H54 (cell line): ENCODE data around the gene SEMA3F.

ENCODE experiments used
- DNase-seq: peaks from one replicate; pipeline ENCODE4 v3.0.0; 2011; ENCODE audit warnings: low spot score, mixed read lengths; ENCODE audit not compliant: insufficient read length
- FAIRE-seq: peaks from 3 replicates; lab custom pipeline; 2011; peaks lifted over from hg19 to GRCh38; lab: Jason Lieb, UNC
- POLR2A ChIP-seq: IDR thresholded peaks from 2 replicates; pipeline ENCODE4 v1.6.1; 2011; ENCODE audit warnings: low read depth, mild to moderate bottlenecking, low read length

SEMA3F gene

DNA sequence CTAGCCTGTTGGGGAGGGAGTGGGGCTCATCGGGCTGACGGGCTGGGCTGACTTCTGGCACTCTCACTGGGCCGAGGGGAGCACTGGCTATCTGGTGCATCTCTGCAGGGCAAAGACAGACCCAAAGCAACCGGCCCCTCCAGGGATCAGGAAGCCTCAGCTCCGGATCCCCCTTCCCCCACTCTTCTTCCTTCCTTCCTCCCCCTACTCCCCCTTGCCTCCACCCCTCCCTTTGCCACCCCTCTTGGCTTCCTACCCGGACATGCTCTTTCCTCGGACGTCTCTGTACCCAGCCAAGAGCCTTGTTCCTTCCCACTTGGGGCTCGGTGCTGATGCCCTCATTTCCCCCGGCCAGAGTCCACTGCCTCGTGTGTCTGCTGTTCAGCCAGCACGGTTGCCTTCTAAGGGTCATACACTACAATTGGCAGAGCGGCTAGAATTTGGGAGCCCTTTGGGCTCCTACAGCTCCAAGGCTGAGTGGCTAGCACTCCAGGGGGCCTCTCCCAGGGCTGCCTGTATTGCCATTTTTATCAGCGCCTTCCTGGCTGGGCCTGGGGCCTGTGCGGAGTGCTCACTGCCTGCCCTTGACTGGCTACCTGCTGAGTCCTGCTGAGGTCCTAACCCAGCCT is 10.9 kb downstream of the SEMA3F start:
- FAIRE-seq, result no peak
- DNase-seq, result no peak
- TF ChIP-seq POLR2A, result no peak

DNA sequence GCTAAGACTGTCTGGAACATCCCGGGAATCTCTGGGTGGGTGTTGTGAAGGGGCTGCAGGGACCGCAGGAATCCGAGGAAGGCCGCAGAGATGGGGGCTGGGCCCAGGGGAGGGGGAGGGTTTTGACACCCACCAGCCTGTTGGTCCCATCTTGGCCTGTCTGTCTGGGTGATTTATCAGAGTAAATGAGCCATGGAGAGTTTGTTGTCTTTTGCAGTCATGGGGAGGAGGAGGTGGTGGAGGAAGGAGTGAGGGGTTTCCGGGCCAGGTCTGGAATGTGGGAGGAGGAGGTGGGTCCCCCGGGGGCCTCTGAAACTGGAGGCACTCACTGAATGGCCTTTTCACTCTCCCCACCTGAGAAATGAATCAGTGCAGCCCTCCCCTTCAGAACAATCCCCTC is 11.5 kb downstream of the SEMA3F start:
- no peak for TF ChIP-seq POLR2A
- DNase-seq (no peak), FAIRE-seq (no peak)

DNA sequence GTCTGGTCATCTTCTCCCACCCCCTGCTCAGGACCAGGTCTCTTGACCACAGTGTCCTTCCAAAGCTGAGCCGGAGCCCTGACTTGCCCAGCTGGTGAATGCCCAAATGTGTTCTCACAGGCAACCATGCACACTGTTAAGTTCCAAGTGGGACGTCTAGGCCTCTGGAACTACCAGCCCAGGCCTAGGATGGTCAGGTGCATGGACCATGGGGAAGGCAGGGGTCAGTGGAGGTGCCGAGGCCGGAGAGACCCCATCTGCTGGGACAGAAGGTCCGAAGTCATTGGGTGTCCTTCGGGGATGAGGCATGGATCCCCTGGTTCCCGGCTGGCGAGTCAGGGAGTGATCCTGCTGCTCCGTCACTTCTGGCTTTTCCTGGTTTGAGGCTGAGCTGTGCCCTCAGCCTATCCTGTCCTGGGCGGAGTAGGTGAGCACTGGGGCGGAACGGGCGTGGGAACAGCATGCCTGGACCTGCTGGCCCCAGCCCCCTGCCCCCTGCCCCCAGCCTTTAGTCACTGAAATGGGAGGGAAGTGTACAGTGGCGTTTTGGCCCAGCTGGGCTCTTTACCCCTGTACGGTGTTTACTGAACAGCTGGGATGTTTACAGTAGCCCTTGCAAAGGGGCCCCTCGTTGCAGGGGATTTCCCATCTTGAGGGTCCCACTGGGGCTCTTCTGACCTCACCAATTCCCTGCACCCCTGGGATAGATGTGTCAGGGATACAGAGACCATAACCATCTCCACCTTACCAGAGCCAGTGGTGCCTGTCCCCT is 12.1 kb downstream of the SEMA3F start:
- FAIRE-seq (no peak), DNase-seq (no peak)
- no peak for TF ChIP-seq POLR2A

DNA sequence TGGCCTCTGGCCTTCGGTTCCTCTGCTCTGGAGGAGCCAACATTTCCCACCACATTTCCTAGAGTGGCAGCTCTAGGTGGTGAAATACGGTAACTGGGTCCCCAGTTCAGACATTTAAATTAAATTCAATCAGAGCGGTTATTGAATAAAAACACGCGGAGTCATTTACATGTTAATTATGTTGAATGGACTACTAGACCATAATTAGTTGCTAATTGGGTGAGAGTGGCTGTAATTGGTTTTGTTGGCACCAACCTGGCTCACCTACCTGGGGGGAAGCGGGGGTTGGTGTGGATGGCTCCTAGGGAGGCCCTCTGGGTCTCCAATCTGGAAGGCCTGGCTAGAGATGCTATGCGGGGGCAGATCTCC is 12.7 kb downstream of the SEMA3F start:
- FAIRE-seq (no peak), DNase-seq (no peak)
- TF ChIP-seq POLR2A, result no peak

DNA sequence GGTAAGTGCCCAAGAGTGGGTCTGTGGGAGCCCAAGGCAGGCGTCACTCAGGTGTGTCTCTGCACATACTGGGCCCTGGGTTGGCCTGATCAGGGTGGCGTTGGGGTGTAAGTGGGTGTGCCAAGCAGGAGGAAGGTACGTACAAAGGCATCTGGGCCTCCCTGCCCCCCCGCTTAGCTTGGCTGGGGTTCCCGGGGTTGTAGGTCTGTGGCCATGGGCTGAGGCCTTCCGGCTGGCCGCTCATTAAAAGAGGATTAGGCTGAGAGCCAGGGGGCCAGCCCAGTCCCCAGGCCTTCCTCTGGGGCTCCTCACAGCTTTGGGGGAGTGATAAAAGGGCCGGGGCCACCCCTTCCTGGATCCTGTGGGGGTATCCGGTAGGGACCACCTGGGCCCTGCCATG is 13.3 kb downstream of the SEMA3F start:
- DNase-seq (no peak), FAIRE-seq (no peak)
- no peak for TF ChIP-seq POLR2A

DNA sequence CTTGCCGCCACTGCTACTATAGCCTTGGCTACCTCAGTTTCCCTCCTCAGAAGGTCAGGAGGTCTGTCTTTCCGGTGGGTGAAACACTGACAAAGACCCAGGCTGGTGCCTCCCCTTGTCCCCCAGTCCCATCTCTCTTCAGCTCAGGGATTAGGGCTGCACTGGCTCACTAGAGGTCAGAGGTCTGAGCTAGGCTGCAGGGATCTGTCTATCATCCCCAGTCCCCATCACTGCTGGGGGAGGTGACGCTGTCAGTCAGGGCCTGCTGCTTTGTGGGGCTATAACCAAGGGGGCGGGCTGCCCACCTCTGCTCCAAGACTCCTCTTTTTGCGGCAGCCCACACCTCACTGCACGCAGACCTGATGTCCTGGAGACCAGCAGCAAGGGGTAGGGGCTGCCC is 13.7 kb downstream of the SEMA3F start:
- no peak for DNase-seq
- no peak for FAIRE-seq
- TF ChIP-seq POLR2A, result no peak

DNA sequence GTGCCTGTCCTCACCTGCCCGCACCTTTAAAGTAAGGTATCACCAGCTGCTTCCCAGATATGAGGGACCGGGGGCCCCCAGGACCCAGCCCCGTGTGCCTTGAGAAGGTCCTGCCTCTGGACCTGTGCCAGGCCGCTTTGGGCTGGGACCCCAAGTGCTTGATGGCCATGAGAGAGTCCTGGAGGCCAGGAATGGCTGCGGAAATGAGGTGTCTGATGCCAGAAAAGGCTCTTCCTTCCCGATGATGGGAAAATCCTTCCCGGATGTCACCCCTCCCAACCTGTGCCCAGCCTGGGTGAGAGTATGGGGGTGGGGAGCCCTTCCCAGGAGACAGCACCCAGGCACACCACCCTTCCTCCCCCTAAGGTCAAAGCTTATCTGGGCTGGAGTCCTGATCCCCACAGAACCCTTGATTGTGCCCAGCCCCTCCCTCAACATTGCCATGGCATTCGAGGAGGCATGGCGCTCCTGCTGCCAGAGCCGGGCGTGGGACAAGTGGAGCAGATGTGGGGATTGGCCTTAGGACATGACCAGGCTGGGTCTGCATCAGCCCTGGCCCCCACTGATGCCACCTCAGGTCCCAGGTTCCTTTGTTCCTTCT is 14.2 kb downstream of the SEMA3F start:
- FAIRE-seq (no peak), DNase-seq (no peak)
- TF ChIP-seq POLR2A, result no peak

DNA sequence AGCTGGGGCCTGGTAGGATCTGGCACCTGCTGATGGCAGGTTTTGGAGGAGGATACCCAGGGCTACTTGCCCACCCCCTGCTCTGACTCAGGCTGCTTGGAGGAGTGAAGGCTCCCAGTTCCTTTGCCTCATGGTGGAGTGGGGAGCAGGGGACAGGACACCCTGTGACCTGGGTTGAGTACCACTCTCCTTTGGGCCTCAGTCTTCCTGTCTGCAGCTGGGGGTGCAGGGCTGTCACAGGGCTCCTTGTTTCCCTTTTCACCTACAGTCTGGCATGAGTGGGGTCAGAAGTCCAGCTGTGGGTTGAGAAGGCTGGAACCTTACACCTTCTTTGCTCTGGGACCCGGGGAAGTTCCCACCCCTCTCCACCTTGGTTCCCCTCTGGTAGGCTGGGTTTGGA is 14.7 kb downstream of the SEMA3F start:
- DNase-seq, result no peak
- FAIRE-seq, result no peak
- TF ChIP-seq POLR2A, result no peak

DNA sequence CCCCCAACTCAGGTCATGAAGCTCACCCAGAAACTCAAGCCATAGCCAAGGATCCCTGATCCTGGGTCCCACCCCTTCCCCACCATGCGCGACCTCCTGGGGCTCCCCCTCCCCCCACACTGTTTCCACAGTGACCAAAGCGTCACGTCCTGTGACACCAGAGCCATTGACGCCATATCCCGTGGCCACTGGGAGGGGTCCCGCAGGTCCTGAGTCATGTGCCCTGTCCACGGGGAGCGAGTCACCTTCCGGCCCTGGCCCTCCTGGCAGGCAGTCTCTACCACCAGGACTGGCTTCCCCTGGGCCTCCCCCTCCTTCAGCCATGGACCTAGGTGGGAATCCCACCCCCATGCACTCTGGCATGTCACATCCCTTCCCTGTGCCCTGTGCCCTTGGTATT is 15.6 kb downstream of the SEMA3F start:
- FAIRE-seq (no peak), DNase-seq (peak; percentile 79)
- TF ChIP-seq POLR2A, result no peak

DNA sequence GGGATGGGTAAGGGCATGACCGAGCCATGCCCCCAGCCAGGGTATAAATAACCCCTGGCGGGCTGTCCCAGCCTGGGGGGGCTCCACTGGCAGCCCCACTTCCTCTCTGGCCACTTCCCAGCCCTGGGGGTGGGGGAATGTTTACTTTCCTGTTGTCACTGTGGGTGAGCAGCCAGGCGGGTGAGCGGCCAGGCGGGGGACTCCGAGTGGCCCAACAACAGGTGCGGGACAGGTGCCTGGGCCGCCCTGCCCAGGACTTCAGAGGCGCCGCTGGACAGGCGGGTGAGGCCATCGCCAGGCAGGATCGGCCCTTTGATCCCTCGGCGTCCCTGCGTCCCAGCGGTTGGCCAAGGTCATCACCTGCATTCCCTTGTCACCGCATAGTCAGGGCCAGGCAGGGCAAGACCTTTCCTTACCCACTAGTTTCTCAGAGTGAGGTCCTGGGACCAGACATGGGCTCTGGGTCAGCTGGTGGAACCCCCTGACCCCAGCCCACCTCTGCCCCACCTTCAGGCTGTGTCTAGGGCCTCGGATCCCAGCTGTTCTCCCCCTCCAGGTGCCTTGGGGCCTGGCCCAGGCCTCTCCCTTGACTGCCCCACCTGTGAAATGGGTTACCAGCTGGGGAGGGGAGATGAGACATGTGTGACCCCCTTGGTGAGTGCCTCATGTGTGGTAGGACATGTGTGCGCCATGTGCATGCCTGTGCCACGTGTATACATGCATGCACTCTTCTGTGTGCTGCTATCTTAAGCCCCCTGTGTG is 16.6 kb downstream of the SEMA3F start:
- TF ChIP-seq POLR2A, result no peak
- FAIRE-seq (no peak), DNase-seq (no peak)

DNA sequence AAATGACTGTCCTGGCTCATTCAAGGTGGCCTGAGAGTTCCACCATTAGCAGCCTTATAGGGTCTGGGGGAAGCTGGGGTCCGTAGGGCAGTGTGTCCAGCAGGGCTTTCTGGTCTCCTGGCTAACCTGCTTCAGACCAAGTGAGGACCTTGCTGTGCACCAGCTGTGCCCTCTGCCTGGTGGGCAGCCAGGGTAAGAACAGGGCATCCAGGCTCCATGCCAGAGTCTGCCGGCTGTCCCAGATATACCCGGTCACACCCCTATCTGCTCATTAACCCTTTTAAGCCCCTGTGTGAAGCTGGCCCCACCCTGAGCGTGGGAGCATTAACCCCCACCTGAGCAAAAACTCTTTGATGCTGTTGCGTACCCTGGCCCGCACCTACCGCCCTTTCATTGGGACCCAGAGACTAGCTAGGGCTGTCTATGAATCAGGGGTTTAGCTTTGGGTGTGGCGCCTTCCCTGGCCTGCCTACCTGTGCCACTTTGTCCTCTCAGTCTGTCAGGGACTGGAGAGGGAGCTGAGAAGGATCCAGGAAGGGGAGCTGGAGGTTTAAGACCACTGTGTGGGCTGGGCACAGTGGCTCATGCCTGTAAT is 17.6 kb downstream of the SEMA3F start:
- FAIRE-seq, result no peak

DNA sequence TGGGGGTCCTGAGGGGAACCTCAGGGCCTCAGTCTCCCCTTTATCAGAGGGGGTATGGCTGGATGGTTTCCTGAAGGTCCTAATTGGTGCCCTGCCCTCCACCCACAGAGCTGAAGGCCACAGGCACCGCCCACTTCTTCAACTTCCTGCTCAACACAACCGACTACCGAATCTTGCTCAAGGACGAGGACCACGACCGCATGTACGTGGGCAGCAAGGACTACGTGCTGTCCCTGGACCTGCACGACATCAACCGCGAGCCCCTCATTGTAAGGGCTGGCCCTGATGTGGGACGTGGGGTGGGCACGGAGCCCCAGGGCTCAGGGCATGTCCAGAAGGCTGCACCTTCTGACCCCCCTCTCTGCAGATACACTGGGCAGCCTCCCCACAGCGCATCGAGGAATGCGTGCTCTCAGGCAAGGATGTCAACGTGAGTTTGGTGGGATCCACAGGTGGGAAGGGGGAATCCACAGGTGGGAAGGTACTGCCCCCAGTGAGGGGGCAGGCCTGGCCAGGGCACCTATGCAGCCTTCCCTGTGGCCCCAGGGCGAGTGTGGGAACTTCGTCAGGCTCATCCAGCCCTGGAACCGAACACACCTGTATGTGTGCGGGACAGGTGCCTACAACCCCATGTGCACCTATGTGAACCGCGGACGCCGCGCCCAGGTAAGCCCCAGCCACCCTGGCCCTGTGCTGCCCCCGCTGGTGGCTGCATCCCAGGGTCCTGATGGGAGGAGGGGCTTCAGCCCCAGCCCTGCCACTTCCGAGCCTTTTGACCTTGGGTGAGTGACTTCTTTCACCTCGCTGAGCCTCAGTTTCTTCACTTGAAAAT is 18.8 kb downstream of the SEMA3F start:
- DNase-seq (no peak), FAIRE-seq (no peak)
- no peak for TF ChIP-seq POLR2A

More for the DNA sequence above, 17.6 kb downstream of the SEMA3F start:
- no peak for TF ChIP-seq POLR2A
- DNase-seq, result no peak

DNA sequence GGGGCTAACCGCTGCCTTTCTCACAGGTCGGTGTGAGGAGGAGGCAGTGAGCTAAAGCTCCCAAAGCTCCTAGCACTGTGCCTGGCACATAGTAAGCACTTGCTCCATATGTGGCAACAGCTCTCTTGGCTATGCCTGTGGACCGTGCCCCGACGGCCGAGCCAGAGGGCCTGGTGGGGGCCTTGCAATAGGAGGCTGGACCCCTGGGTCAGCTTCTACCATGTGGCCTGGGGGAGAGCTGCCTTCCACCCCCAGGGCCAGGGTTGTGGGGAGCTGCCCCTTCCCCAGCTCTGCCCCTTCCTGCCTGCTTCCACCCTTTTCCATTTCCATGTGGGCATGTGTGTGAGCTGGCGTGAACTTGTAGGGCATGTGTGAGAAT is 19.4 kb downstream of the SEMA3F start:
- no peak for FAIRE-seq
- no peak for DNase-seq
- TF ChIP-seq POLR2A, result no peak
